Parathyroid adenoma (tissue), 2 donors: ENCODE measurements around the gene GPT2.

Source experiments
- H2AFZ ChIP-seq: fragments of 300-600 bp; sonication (generic); one replicate; pipeline ENCODE4 v1.7.0; 2017; ENCODE audit warnings: antibody characterized with exemption, mild to moderate bottlenecking
- H3K27ac ChIP-seq: fragments of 300-600 bp; sonication (generic); one replicate; pipeline ENCODE4 v1.7.0; 2017
- H3K27me3 ChIP-seq: fragments of 300-600 bp; sonication (generic); one replicate; pipeline ENCODE4 v1.7.0; 2017; ENCODE audit warnings: low read length; ENCODE audit not compliant: control insufficient read depth, insufficient read depth
- H3K36me3 ChIP-seq: fragments of 300-600 bp; sonication (generic); one replicate; pipeline ENCODE4 v1.7.0; 2017; ENCODE audit warnings: low read length; ENCODE audit not compliant: control insufficient read depth, insufficient read depth
- H3K4me1 ChIP-seq: fragments of 300-600 bp; sonication (generic); one replicate; pipeline ENCODE4 v1.7.0; 2017; ENCODE audit warnings: control low read depth
- H3K4me2 ChIP-seq: fragments of 300-600 bp; sonication (generic); one replicate; pipeline ENCODE4 v1.7.0; 2017; ENCODE audit warnings: low read length
- H3K4me3 ChIP-seq: fragments of 300-600 bp; sonication (generic); one replicate; pipeline ENCODE4 v1.7.0; 2017; ENCODE audit warnings: low read depth, low read length
- H3K79me2 ChIP-seq: fragments of 300-600 bp; sonication (generic); one replicate; pipeline ENCODE4 v1.7.0; 2017; ENCODE audit warnings: control low read depth
- H3K9ac ChIP-seq: fragments of 300-600 bp; sonication (generic); one replicate; pipeline ENCODE4 v1.7.0; 2017; ENCODE audit warnings: mild to moderate bottlenecking
- H3K9me3 ChIP-seq: fragments of 300-600 bp; sonication (generic); one replicate; pipeline ENCODE4 v1.7.0; 2017; ENCODE audit warnings: low read length; ENCODE audit not compliant: control insufficient read depth
- CTCF ChIP-seq: fragments of 300-600 bp; sonication (generic); IDR thresholded peaks from one replicate; pipeline ENCODE4 v1.7.0; 2017; ENCODE audit warnings: antibody characterized with exemption, mild to moderate bottlenecking
- donor health status: primary hyperparathyroidism.

Gene GPT2

GRCh38 chr16:46883690-46884512 is at the start of gene GPT2:
TSS of gene GPT2 (plus strand) at chr16:46884362. CDS start at chr16:46884716, 354 bp downstream.
- peak within 1 kb of the TSS; percentile 89 for H3K4me2 ChIP-seq
- H2AFZ ChIP-seq, result peak within 1 kb of the TSS; percentile 92
- no peaks in the 10 kb centered on the region for H3K9me3 ChIP-seq
- peak within 1 kb of the TSS; percentile 56 for H3K4me3 ChIP-seq
- H3K9ac ChIP-seq, result peak within 1 kb of the TSS; percentile 28
- TF ChIP-seq CTCF, result peak; percentile 45
- peaks cover 15% of the 10 kb centered on the region for H3K4me1 ChIP-seq
- no peaks in the 10 kb centered on the region for H3K36me3 ChIP-seq
- H3K27ac ChIP-seq, result peak within 1 kb of the TSS; percentile 89
- H3K27me3 ChIP-seq, result no peaks in the 10 kb centered on the region
- H3K79me2 ChIP-seq, result peaks cover 9% of the 10 kb centered on the region

GRCh38 chr16:46836534-46837530 is 47.3 kb upstream of the GPT2 start:
- TF ChIP-seq CTCF, result no peak
- Histone ChIP-seq H3K27ac (no peak overlapping the region), H3K4me3 (no peak overlapping the region), H2AFZ (no peak overlapping the region), H3K27me3 (no peaks in the 10 kb centered on the region), H3K36me3 (no peaks in the 10 kb centered on the region), H3K79me2 (no peaks in the 10 kb centered on the region), H3K4me2 (no peak overlapping the region), H3K9ac (no peak overlapping the region), H3K4me1 (no peaks in the 10 kb centered on the region), H3K9me3 (no peaks in the 10 kb centered on the region)

GRCh38 chr16:46839986-46840443 is 44.1 kb upstream of the GPT2 start:
- no peaks in the 10 kb centered on the region for H3K79me2 ChIP-seq
- no peak overlapping the region for H3K27ac ChIP-seq
- no peak overlapping the region for H3K4me3 ChIP-seq
- no peaks in the 10 kb centered on the region for H3K9me3 ChIP-seq
- H3K27me3 ChIP-seq, result no peaks in the 10 kb centered on the region
- TF ChIP-seq CTCF, result no peak
- H3K4me2 ChIP-seq, result no peak overlapping the region
- H3K9ac ChIP-seq, result no peak overlapping the region
- no peaks in the 10 kb centered on the region for H3K36me3 ChIP-seq
- no peak overlapping the region for H2AFZ ChIP-seq
- no peaks in the 10 kb centered on the region for H3K4me1 ChIP-seq

- Histone ChIP-seq H3K27me3 (no peaks in the 10 kb centered on the region), H3K27ac (no peak overlapping the region), H3K4me1 (no peaks in the 10 kb centered on the region), H3K9ac (no peak overlapping the region), H2AFZ (no peak overlapping the region), H3K36me3 (no peaks in the 10 kb centered on the region), H3K4me3 (no peak overlapping the region), H3K4me2 (no peak overlapping the region), H3K9me3 (no peaks in the 10 kb centered on the region), H3K79me2 (no peaks in the 10 kb centered on the region)
- no peak for TF ChIP-seq CTCF
Observed at GRCh38 chr16:46842192-46842895, 41.8 kb upstream of the GPT2 start.
